ENCODE results near the gene MLX. TPM values are rescaled to one million over a fixed set of nuclear protein-coding genes. Genes with fewer than 3 reads are reported as not detected.
A peak's percentile ranks its signal among the peaks of the same experiment; 100 is the strongest.

The MLX gene
- total and polyA plus RNA-seq, 2 donors (not counting 1 experiment from before 2014, with no cell fraction given), result 36.2 to 49.3 TPM

DNA sequence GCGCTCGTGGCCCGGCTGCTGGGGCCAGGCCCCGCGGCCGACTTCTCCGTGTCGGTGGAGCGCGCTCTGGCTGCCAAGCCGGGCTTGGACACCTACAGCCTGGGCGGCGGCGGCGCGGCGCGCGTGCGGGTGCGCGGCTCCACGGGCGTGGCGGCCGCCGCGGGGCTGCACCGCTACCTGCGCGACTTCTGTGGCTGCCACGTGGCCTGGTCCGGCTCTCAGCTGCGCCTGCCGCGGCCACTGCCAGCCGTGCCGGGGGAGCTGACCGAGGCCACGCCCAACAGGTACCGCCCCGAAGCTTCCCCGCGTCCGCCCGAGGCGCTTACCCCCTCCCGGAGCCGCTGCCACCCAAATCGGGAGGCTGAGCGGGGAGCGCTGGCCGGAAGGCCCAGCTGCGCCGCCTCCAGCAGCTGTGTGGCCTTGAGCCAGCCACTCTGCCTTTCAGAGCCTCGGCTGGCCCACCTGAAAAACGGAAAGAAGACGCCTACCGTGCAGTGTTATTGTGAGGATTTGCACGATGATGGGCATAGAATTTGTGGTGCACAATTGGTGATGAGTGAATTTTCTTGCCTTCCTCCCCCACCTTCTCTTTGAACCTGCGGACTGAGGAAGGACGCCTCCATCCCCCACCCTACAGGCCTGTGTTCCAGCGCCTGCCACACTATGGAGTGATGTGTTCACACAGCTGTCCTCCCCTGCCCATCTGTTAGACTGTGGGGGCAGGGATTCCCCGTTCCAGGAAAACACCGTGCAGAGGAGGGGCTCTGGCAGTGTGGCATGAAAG lies 30.3 kb upstream of the MLX start:
- DNase-seq (ENCODE audit: low read depth in 2 of 2), result peak; percentile 79 to 84
- H3K9ac ChIP-seq (ENCODE audit: insufficient read depth, low read length), result peak overlapping the region; percentile 82
- no peaks in the 10 kb centered on the region for H3K27me3 ChIP-seq (ENCODE audit: control insufficient read depth, insufficient read depth, low read length)
- peak overlapping the region; percentile 89 for H3K4me2 ChIP-seq (ENCODE audit: extremely low read depth, insufficient read depth, low read length)
- H3K36me3 ChIP-seq (ENCODE audit: control insufficient read depth, insufficient read depth, low read length), result peaks cover 12% of the 10 kb centered on the region
- H3K9me3 ChIP-seq (ENCODE audit: control insufficient read depth, insufficient read depth, low read depth, low read length), result no peaks in the 10 kb centered on the region
- H2AFZ ChIP-seq (ENCODE audit: low read length), result peak overlapping the region; percentile 7
- peaks cover 11% of the 10 kb centered on the region for H3K4me1 ChIP-seq (ENCODE audit: control insufficient read depth, extremely low read depth, insufficient read depth, low read length)
- peak overlapping the region; percentile 76 to 85 (median 78) for H3K4me3 ChIP-seq (replicated peaks in 1 of 4; ENCODE audit: control extremely low read depth in 1 of 4, insufficient read depth in 1 of 4, low read depth in 3 of 4, low read length in 4 of 4)
- peaks cover 9% of the 10 kb centered on the region for H3K79me2 ChIP-seq (ENCODE audit: control insufficient read depth, insufficient read depth, low read length)
- H3K27ac ChIP-seq (ENCODE audit: insufficient read depth, low read length), result peak overlapping the region; percentile 70
- no peaks in the 10 kb centered on the region for H4K20me1 ChIP-seq (ENCODE audit: control insufficient read depth, extremely low read depth, insufficient read depth, low read length)
- TF ChIP-seq EZH2 (IDR thresholded peaks at IDR 0.05; ENCODE audit: low read length, missing control alignments), result no peak
- TF ChIP-seq, protein P1, sequence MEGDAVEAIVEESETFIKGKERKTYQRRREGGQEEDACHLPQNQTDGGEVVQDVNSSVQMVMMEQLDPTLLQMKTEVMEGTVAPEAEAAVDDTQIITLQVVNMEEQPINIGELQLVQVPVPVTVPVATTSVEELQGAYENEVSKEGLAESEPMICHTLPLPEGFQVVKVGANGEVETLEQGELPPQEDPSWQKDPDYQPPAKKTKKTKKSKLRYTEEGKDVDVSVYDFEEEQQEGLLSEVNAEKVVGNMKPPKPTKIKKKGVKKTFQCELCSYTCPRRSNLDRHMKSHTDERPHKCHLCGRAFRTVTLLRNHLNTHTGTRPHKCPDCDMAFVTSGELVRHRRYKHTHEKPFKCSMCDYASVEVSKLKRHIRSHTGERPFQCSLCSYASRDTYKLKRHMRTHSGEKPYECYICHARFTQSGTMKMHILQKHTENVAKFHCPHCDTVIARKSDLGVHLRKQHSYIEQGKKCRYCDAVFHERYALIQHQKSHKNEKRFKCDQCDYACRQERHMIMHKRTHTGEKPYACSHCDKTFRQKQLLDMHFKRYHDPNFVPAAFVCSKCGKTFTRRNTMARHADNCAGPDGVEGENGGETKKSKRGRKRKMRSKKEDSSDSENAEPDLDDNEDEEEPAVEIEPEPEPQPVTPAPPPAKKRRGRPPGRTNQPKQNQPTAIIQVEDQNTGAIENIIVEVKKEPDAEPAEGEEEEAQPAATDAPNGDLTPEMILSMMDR (conservative IDR thresholded peaks at IDR 0.05 in 1 of 2, IDR thresholded peaks at IDR 0.05 in 1 of 2; ENCODE audit: low read depth in 1 of 2, low read length in 2 of 2), result no peak

DNA sequence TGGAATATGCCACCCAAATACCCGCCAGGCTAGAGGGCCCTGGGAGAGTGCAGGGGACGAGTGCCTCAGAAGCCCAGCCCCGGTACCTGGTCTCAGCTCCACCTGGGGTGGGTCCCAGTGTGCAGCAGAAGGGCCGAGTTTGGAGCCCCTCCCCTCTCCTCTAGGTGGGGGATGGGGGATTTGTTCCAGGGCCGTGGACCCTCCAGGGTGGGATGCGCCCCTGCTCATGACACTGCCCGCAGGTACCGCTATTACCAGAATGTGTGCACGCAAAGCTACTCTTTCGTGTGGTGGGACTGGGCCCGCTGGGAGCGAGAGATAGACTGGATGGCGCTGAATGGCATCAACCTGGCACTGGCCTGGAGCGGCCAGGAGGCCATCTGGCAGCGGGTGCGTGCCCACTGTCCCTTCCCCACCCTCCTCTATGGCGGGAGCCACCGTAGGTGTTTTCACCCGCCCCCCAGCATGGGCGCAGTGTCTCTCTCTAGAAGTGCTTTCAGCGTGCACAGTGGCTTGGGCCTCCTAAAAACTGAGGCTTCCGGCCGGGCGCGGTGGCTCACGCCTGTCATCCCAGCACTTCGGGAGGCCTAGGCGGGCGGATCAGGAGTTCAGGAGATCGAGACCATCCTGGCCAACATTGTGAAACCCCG lies 29.6 kb upstream of the MLX start:
- Histone ChIP-seq H3K27ac (ENCODE audit: insufficient read depth, low read length) (peak overlapping the region; percentile 70), H3K4me2 (ENCODE audit: extremely low read depth, insufficient read depth, low read length) (peak overlapping the region; percentile 89), H3K4me1 (ENCODE audit: control insufficient read depth, extremely low read depth, insufficient read depth, low read length) (peaks cover 11% of the 10 kb centered on the region), H3K9me3 (ENCODE audit: control insufficient read depth, insufficient read depth, low read depth, low read length) (no peaks in the 10 kb centered on the region), H3K36me3 (ENCODE audit: control insufficient read depth, insufficient read depth, low read length) (peaks cover 12% of the 10 kb centered on the region), H4K20me1 (ENCODE audit: control insufficient read depth, extremely low read depth, insufficient read depth, low read length) (no peaks in the 10 kb centered on the region), H3K9ac (ENCODE audit: insufficient read depth, low read length) (peak overlapping the region; percentile 82), H3K79me2 (ENCODE audit: control insufficient read depth, insufficient read depth, low read length) (peaks cover 9% of the 10 kb centered on the region), H2AFZ (ENCODE audit: low read length) (no peak overlapping the region), H3K27me3 (ENCODE audit: control insufficient read depth, insufficient read depth, low read length) (no peaks in the 10 kb centered on the region), H3K4me3 (replicated peaks in 1 of 4; ENCODE audit: control extremely low read depth in 1 of 4, insufficient read depth in 1 of 4, low read depth in 3 of 4, low read length in 4 of 4) (peak overlapping the region; percentile 76 to 85 (median 78))
- TF ChIP-seq EZH2 (IDR thresholded peaks at IDR 0.05; ENCODE audit: low read length, missing control alignments), result no peak
- TF ChIP-seq, protein P1 (conservative IDR thresholded peaks at IDR 0.05 in 1 of 2, IDR thresholded peaks at IDR 0.05 in 1 of 2; ENCODE audit: low read depth in 1 of 2, low read length in 2 of 2), result no peak
- DNase-seq (ENCODE audit: low read depth in 2 of 2), result no peak

DNA sequence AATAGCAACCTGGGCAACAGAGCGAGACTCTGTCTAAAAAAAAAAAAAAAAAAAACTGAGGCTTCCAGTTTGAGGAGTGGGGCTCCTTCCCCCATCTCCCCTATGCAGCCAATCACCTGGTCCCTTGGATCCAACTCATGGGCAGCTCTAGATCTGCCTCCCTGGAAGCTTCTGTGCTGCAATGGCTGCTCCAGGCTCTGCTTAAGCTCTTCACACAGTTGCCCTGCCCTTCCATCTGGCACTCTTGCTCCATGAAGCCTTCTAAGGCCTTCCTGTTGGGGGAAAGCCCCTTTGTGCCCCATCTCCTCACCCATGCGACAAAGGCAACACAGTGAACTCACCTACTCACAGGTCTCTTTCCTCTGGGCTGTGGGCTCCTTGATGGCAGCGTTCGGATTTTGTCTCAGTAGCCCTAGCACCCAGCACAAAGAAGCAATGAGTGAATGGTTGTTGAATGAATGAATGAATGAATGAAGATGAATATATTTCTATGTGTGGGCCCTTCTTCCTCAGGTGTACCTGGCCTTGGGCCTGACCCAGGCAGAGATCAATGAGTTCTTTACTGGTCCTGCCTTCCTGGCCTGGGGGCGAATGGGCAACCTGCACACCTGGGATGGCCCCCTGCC lies 29.0 kb upstream of the MLX start:
- Histone ChIP-seq H3K27ac (ENCODE audit: insufficient read depth, low read length) (no peak overlapping the region), H3K9me3 (ENCODE audit: control insufficient read depth, insufficient read depth, low read depth, low read length) (no peaks in the 10 kb centered on the region), H3K4me2 (ENCODE audit: extremely low read depth, insufficient read depth, low read length) (no peak overlapping the region), H4K20me1 (ENCODE audit: control insufficient read depth, extremely low read depth, insufficient read depth, low read length) (no peaks in the 10 kb centered on the region), H3K4me3 (replicated peaks in 1 of 4; ENCODE audit: control extremely low read depth in 1 of 4, insufficient read depth in 1 of 4, low read depth in 3 of 4, low read length in 4 of 4) (peak overlapping the region in 1 of 4 experiments; percentile 14), H3K36me3 (ENCODE audit: control insufficient read depth, insufficient read depth, low read length) (peaks cover 12% of the 10 kb centered on the region), H2AFZ (ENCODE audit: low read length) (no peak overlapping the region), H3K4me1 (ENCODE audit: control insufficient read depth, extremely low read depth, insufficient read depth, low read length) (peaks cover 11% of the 10 kb centered on the region), H3K27me3 (ENCODE audit: control insufficient read depth, insufficient read depth, low read length) (no peaks in the 10 kb centered on the region), H3K9ac (ENCODE audit: insufficient read depth, low read length) (no peak overlapping the region), H3K79me2 (ENCODE audit: control insufficient read depth, insufficient read depth, low read length) (peaks cover 9% of the 10 kb centered on the region)
- TF ChIP-seq, protein P1 (conservative IDR thresholded peaks at IDR 0.05 in 1 of 2, IDR thresholded peaks at IDR 0.05 in 1 of 2; ENCODE audit: low read depth in 1 of 2, low read length in 2 of 2), result no peak
- TF ChIP-seq EZH2 (IDR thresholded peaks at IDR 0.05; ENCODE audit: low read length, missing control alignments), result no peak
- no peak for DNase-seq (ENCODE audit: low read depth in 2 of 2)

All from fibroblast of lung (primary cell).